Non-pigmented ciliary epithelial cell (primary cell): Measurements from ENCODE around the gene EMILIN2.

Experiments
- DNase-seq: peaks from one replicate; pipeline ENCODE4 v3.0.0-alpha.2; 2010; ENCODE audit warnings: low read depth

Gene EMILIN2

GRCh38 chr18:2916184-2916583 lies 69.4 kb downstream of the EMILIN2 start:
- no peak for DNase-seq

DNA sequence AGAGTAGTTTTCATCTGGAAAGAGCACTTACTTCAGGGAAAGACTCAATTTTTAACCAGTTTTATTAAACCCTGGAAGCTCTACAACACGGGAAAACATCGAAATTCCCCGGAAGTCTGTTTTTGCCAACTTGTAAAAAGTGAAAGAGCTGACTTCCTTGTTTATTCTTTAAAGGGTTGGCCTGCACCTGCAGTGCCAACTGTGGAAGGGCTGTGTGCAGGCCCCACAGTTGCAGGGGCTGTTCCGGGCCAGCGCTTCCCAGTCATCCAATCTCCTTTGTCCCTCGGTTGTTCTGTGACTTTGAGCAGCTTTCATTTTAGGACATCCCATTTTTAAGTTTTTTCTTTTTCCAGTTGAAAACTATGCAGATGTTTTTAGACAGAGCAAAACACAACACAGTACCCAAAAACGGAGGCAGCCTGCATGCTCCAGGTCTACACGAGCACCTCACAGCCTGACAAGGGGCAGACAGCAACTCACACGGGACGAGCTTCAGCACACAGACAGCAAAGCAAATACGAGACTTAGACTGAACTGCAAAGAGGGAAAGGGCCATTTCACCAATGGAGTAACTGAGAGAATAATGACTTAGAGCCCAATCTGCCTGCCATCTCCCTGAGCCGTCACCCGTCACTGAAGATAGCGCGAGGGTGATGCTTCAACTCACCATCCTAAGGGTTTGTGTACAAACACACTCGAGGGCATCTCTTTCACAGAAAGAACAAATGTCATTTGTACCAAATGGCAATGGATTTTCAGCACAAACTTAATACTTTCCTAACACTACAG lies 70.6 kb downstream of the EMILIN2 start:
- no peak for DNase-seq

DNA sequence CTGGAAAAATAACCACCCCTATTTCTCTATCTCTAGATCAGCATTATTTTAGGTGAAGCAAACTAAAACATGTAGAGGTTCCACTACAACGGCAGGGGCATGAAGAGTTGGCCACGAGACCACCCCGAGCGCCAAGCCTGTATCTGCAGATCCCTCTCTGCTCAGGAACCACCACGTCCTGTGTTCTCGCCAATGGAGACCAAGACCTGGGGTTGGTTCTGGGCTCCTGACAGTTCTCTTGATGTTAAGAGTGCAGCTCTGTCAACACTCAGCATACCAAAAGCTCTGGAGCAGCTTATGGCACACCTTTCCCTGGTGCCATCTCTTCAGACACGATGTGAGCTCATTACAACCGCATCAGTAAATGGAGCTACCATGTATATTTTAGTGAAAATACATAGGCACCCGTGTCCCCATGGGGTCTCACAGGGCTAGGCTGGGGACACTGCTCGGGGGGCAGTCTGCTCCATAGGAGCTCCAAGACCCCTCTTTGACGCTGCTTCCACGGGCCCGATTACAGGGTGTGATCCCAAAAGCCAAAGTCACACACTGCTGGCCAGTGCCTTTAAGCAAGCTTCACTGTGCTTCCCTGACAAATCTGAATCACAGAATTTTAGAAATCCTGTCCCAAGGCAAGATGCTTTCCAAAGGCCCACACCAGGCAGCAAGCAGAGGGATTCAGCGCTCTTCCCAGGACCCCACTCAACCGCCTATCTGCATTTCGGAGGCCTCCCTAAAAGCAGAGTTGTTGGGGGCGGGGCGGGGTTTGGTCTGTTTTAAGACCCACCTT lies 72.2 kb downstream of the EMILIN2 start:
- DNase-seq, result no peak

GRCh38 chr18:2919600-2919999 lies 72.8 kb downstream of the EMILIN2 start:
- DNase-seq, result no peak

GRCh38 chr18:2920027-2920426 lies 73.2 kb downstream of the EMILIN2 start:
- no peak for DNase-seq

- no peak for DNase-seq
These were observed 73.9 kb downstream of the EMILIN2 start for GRCh38 chr18:2920546-2921343.

- DNase-seq, result no peak
These were observed 75.0 kb downstream of the EMILIN2 start for GRCh38 chr18:2921778-2922177.

DNA sequence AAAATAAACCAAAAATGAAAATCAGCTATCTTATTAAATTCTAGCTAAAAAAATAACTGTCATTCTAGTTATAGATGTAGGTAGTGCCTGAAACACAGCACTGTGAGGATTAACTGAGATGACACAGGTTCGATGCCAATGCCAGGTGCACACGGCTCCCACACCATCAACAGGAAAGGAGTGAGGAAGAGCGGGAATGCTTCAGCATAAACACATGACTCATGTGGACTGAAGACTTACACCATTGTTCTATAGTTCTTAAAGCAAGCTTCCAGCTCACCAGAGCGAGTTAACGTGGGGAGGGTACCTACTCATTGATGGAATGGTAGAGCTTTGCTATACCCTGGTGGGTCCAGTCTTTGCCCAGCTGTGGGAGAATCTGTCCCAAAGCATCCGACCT lies 76.7 kb downstream of the EMILIN2 start:
- no peak for DNase-seq

GRCh38 chr18:2924920-2925319 lies 78.1 kb downstream of the EMILIN2 start:
- DNase-seq, result no peak

DNA sequence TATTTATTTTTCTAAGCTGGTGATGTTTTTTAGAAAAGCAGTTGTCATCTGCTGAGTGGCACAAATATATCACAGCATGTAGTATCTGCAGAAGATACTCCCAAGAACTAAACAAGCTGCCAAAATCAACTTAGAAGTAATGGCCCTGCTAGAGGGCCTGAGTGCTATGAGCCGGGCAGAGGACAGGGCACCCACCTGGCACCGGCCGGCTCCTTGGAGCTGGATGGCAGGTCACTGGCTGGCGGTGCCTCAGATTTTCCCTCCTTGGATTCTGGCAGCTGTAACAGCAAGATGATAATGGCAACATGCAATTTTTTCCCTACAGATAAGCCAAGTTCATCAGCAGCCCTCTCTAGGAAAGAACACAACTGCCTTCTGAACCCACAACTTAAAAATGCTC lies 79.7 kb downstream of the EMILIN2 start:
- no peak for DNase-seq

DNA sequence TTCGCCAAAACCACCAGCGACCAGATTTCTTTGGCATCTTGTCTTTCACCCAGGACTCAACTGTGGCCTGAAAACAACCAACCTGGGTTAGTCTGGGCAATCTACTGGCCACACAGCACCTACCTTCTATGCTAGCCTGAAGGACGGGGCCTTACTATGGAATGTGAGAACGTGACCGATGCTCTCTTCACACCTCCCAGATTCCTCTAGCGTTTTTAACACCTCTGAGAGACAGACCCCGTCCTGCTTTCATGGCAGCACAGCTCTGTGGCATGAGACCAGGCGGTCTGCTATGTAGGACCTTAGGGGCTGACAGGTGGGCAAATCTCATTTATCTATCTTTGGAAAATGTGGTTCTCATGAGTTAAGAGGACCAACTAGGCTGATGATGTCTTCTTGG lies 80.9 kb downstream of the EMILIN2 start:
- no peak for DNase-seq

- DNase-seq, result no peak
These were observed 85.7 kb downstream of the EMILIN2 start for GRCh38 chr18:2932247-2933181.

GRCh38 chr18:2933995-2934394 lies 87.2 kb downstream of the EMILIN2 start:
- DNase-seq, result no peak

- no peak for DNase-seq
These were observed 88.8 kb downstream of the EMILIN2 start for GRCh38 chr18:2935438-2936192.

DNA sequence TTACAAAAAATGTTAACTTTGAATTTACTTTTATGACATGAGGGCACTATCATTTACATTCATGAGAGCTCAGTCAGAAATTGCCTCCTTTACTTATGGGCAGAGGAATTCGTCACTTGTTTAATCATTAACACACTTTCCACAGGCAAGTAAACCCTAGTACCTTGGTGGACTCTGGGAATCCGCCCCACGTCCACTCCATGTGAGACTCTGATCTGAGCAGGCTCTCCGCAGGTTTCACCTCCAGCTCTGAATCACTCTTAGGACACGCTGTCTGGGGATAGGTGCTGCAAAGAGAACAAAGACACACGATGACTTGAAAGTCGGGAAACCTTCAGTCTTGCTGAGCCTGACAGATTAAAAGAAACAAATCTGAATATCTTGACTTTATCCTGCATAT lies 92.5 kb downstream of the EMILIN2 start:
- DNase-seq, result no peak

GRCh38 chr18:2948038-2948437 lies 101.2 kb downstream of the EMILIN2 start:
- peak; percentile 14 for DNase-seq

DNA sequence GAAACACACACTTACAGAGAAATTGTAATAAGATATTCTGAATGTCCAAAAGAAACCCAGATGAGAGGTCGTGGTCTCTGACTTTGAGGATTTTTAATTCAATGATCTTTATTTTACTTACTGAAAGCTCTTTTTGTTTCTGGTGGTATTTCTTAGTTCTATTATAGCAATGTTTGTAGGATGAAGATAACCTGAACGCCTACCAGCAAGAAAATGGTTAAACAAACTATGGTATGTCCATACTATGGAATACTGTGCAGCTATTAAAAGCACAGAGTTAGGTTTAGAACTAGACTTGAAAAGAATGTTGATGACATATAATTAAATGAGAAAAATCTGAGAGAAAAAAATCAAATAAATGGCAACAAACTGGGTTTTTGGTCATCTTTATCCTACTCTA lies 105.8 kb downstream of the EMILIN2 start:
- DNase-seq, result no peak

DNA sequence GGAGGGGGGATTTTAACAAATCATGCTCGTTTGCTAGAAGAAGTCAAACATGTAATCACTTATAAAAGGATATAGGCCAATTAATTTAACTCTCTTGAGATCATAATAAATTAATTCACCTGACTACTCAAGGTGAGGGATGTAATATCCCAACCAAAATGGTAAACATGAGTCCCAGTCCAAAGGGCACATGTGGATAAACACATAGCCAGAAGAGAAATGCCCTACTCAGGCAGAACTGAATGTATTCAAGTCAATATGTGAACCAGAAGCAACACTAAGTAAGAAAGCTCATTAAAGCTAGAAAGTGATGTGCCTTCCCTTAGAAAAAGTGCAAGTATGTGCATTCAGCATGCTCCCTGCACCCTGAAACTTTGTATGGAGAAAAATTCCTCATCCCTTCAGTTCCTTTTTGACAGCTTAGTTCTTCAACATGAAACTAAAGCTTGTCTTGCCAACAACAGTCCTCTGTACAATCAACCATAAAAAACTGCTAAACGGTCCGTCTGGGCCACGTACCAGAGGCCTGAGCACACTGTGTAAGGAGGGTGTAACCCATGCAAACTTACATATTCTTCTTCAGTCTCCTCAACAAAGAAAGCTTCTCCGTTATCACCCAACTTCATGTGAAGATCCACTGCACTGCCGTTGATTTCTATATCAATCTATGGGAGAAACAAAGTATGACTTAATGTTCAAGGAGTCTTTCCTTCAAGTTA lies 107.3 kb downstream of the EMILIN2 start:
- no peak for DNase-seq

DNA sequence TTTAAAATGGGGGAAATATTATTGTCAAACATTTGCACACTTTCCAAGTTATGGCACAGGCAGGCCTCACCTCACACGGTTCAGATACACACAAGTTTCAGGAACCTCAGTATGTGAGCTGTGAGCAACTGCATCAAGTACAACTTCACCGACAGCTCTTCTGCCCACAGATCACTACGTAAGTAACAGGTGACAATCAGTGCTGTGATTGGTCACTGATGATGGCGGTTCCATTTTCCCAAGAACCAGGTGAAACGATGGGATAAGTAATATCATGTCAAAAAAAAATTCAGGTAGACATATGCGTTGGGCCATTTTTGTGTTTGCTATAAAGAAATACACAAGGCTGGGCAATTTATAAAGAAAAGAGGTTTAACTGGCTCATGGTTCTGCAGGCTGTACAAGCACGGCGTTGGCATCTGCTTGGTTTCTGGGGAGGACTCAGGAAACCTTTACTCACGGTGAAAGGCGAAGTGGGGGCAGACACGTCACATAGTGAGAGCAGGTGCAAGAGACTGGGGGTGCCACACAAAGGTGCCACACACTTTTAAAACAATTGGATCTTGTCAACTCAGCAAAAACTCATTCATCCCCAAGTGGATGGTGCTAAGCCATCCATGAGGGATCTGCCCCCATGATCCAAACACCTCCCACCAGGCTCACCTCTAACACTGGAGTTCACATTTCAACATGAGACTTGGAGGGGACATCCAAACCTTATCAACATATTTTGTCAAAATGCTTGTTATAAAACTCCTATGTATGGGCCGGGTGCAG lies 108.3 kb downstream of the EMILIN2 start:
- no peak for DNase-seq
